ENCODE measurements around the gene FANCI.

DNA sequence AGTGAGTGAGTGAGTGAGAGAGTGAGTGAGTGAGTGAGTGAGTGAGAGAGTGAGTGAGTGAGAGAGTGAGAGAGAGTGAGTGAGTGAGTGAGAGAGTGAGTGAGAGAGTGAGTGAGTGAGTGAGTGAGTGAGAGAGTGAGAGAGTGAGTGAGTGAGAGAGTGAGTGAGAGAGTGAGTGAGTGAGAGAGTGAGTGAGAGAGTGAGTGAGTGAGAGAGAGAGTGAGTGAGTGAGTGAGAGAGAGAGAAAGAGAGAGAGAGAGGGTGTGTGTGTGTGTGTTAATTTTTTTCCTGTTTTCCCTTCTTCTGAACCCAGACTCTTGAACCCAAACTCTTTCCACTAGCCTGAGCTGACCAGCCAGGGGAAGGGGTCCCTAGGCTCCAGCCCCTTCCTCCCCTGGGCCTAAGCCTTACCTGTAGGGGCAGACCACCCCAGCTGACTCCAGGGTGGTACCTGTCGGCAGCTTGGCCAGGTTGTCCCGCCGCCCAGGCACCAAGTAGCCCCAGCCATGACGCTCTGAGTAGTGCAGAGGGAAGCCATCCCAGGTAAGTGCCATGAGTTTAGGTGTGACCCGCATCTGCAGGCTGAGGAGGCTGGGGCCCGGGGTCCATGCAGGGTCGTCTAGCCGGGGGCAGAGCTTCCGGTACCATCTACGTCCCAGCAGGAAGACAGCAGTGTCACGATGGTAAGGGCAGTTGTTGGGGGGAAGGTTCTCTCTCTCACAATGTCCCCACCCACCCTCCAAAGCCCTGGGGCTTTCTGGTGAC, 81.4 kb downstream of the FANCI start:
- TF ChIP-seq, protein P1, sequence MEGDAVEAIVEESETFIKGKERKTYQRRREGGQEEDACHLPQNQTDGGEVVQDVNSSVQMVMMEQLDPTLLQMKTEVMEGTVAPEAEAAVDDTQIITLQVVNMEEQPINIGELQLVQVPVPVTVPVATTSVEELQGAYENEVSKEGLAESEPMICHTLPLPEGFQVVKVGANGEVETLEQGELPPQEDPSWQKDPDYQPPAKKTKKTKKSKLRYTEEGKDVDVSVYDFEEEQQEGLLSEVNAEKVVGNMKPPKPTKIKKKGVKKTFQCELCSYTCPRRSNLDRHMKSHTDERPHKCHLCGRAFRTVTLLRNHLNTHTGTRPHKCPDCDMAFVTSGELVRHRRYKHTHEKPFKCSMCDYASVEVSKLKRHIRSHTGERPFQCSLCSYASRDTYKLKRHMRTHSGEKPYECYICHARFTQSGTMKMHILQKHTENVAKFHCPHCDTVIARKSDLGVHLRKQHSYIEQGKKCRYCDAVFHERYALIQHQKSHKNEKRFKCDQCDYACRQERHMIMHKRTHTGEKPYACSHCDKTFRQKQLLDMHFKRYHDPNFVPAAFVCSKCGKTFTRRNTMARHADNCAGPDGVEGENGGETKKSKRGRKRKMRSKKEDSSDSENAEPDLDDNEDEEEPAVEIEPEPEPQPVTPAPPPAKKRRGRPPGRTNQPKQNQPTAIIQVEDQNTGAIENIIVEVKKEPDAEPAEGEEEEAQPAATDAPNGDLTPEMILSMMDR (IDR thresholded peaks at IDR 0.05), result no peak
- TF ChIP-seq POLR2AphosphoS5 (IDR thresholded peaks at IDR 0.05) (no peak), POLR2A (IDR thresholded peaks at IDR 0.05) (no peak), EP300 (IDR thresholded peaks at IDR 0.05) (no peak)

Data from sigmoid colon (tissue), 4 donors.